K562 (cell line): ENCODE results near the gene IGIP. TPM values are rescaled to one million over a fixed set of nuclear protein-coding genes. Genes with fewer than 3 reads are reported as not detected.
A peak's percentile ranks its signal among the peaks of the same experiment; 100 is the strongest.

Experiments used
- ATAC-seq: fragments of 200-7000 bp; cut with Tn5 transposase; 3 replicates; pipeline ENCODE4 v1.9.1; 2020; ENCODE audit warnings: moderate library complexity
- BruUV-seq: library from RNA; stranded (reverse); fragments of 400-500 nt; replicated peaks from 2 replicates; lab custom pipeline; 2021; lab: Mats Ljungman, UMichigan
- CTCF ChIA-PET: fragments of 300-600 bp; formaldehyde crosslinking; extraction: SDS; loops from one replicate; lab custom pipeline; 2021; ENCODE audit warnings: low intra/inter-chr PET ratio; lab: Yijun Ruan, JAX
- POLR2A ChIA-PET: fragments of 300-600, 350-650 bp; sonication (Branson Sonifier 250); formaldehyde crosslinking; extraction: SDS; loops from one replicate; lab custom pipeline; 2021; ENCODE audit warnings: antibody characterized with exemption, inconsistent platforms; lab: Yijun Ruan, JAX
- DNase-seq, 4 experiments: peaks; one replicate each; pipeline versions ENCODE4 v3.0.0 to v3.0.0-alpha.2; 2011 to 2018; ENCODE audit warnings: low spot score in 3 of 4, mixed read lengths in 3 of 4; ENCODE audit errors: extremely low read depth in 1 of 4
- FAIRE-seq: peaks from 2 replicates; lab custom pipeline; 2011; peaks lifted over from hg19 to GRCh38; lab: Jason Lieb, UNC
- H2AFZ ChIP-seq: 2 replicates; pipeline ENCODE4 v1.6.0; 2011; ENCODE audit warnings: low read depth, low read length, control low read depth, inconsistent platforms
- H3K27ac ChIP-seq: fragments of 200-600 bp; 3 replicates; pipeline ENCODE4 v1.8.0; 2011; ENCODE audit warnings: low read depth, mild to moderate bottlenecking, control low read depth, inconsistent platforms, low read length, moderate library complexity, mixed read lengths; ENCODE audit errors: extremely low read depth
- H3K27me3 ChIP-seq, 2 experiments: fragments of 300-600 bp in 1 of 2; 2 replicates in 1 of 2; 3 replicates in 1 of 2; pipeline versions ENCODE4 v1.6.0 to v1.8.0; 2011; ENCODE audit warnings: inconsistent platforms in 2 of 2, low read length in 2 of 2, mild to moderate bottlenecking in 1 of 2, mixed read lengths in 1 of 2, moderate library complexity in 1 of 2; ENCODE audit not compliant: control insufficient read depth in 2 of 2, insufficient read depth in 2 of 2
- H3K36me3 ChIP-seq: fragments of 300-600 bp; 3 replicates; pipeline ENCODE4 v1.8.0; 2011; ENCODE audit warnings: mild to moderate bottlenecking, low read length, inconsistent platforms; ENCODE audit not compliant: control insufficient read depth, insufficient read depth
- H3K4me1 ChIP-seq, 2 experiments: fragments of 200-600 bp in 1 of 2; replicated peaks in 1 of 2; 2 replicates in 1 of 2; 3 replicates in 1 of 2; pipeline versions ENCODE4 v1.5.1 to v1.8.0; 2011; ENCODE audit warnings: inconsistent platforms in 2 of 2, low read length in 2 of 2, mild to moderate bottlenecking in 1 of 2, mixed read lengths in 1 of 2, moderate library complexity in 1 of 2; ENCODE audit not compliant: control insufficient read depth in 2 of 2, insufficient read depth in 2 of 2
- H3K4me2 ChIP-seq: 2 replicates; pipeline ENCODE4 v1.6.1; 2011; ENCODE audit warnings: low read length, control low read depth, inconsistent platforms, mixed read lengths; ENCODE audit not compliant: insufficient read depth
- H3K4me3 ChIP-seq: fragments of 200-600 bp; sonication (generic), shearing (Covaris generic); 2 replicates; pipeline ENCODE4 v1.5.1; 2016; ENCODE audit warnings: control low read depth, inconsistent platforms
- H3K79me2 ChIP-seq: fragments of 200-600 bp; 3 replicates; pipeline ENCODE4 v1.8.0; 2011; ENCODE audit warnings: low read length, inconsistent platforms; ENCODE audit not compliant: control insufficient read depth, insufficient read depth
- H3K9ac ChIP-seq, 2 experiments: 2 replicates each; pipeline versions ENCODE4 v1.6.0 to v1.6.1; 2011; ENCODE audit warnings: low read depth in 2 of 2, low read length in 2 of 2, control low read depth in 1 of 2, inconsistent platforms in 1 of 2, mild to moderate bottlenecking in 1 of 2, mixed read lengths in 1 of 2; ENCODE audit not compliant: insufficient read depth in 1 of 2
- H3K9me1 ChIP-seq: one replicate; pipeline ENCODE4 v1.6.0; 2011; ENCODE audit warnings: inconsistent platforms, mild to moderate bottlenecking, low read length, moderate library complexity; ENCODE audit not compliant: control insufficient read depth, insufficient read depth
- H3K9me3 ChIP-seq: replicated peaks from 2 replicates; pipeline ENCODE4 v1.5.1; 2011; ENCODE audit warnings: low read depth, low read length, inconsistent platforms; ENCODE audit not compliant: control insufficient read depth, insufficient read depth
- H4K20me1 ChIP-seq: replicated peaks from 2 replicates; pipeline ENCODE4 v1.6.1; 2011; ENCODE audit warnings: low read length, inconsistent platforms, mixed read lengths; ENCODE audit not compliant: control insufficient read depth, insufficient read depth
- CHD1 ChIP-seq: fragments of 200-600 bp; sonication (generic); IDR thresholded peaks from one replicate; pipeline ENCODE4 v1.6.1; 2012; ENCODE audit warnings: mild to moderate bottlenecking, moderate library complexity, low read length, inconsistent platforms
- EP400 ChIP-seq: fragments of 450-650 bp; IDR thresholded peaks from 2 replicates; pipeline ENCODE4 v1.6.1; 2017; ENCODE audit warnings: antibody characterized with exemption, mild to moderate bottlenecking, moderate library complexity
- FOSL1 ChIP-seq: fragments of 200-800 bp; sonication (Bioruptor generic); conservative IDR thresholded peaks from 2 replicates; pipeline ENCODE4 v1.6.1; 2016; ENCODE audit warnings: missing genetic modification characterization, missing compliant biosample characterization
- GABPB2 ChIP-seq: fragments of 250-450 bp; sonication (Bioruptor Pico); conservative IDR thresholded peaks from 2 replicates; pipeline ENCODE4 v1.5.1; 2021; ENCODE audit warnings: mild to moderate bottlenecking
- LARP7 ChIP-seq: fragments of 450-650 bp; IDR thresholded peaks from 2 replicates; pipeline ENCODE4 v1.6.1; 2016
- MCM7 ChIP-seq, 2 experiments: fragments of 450-650 bp; IDR thresholded peaks; 2 replicates each; pipeline ENCODE4 v1.6.1; 2016 to 2018
- NFRKB ChIP-seq: fragments of 450-650 bp; IDR thresholded peaks from 2 replicates; pipeline ENCODE4 v1.6.1; 2016; ENCODE audit warnings: low read depth
- POLR2A ChIP-seq: fragments of 450-650 bp; conservative IDR thresholded peaks from 2 replicates; pipeline ENCODE4 v1.6.1; 2016
- PRPF4 ChIP-seq: fragments of 200-400 bp; formaldehyde crosslinking; IDR thresholded peaks from one replicate; pipeline ENCODE4 v1.6.1; 2017; ENCODE audit warnings: low read length, low read depth, mild to moderate bottlenecking; ENCODE audit not compliant: insufficient read depth, poor library complexity, severe bottlenecking
- SMARCA5 ChIP-seq: fragments of 450-650 bp; IDR thresholded peaks from 2 replicates; pipeline ENCODE4 v1.6.1; 2016
- SPI1 ChIP-seq: IDR thresholded peaks from 2 replicates; pipeline ENCODE4 v1.6.1; 2011; ENCODE audit warnings: low read depth, low read length, control low read depth, borderline replicate concordance
- TBP ChIP-seq: optimal IDR thresholded peaks from 2 replicates; pipeline ENCODE3; 2011; ENCODE audit warnings: low read depth, low read length, improper control_type of control experiment
- TCF3 ChIP-seq: sonication (generic); formaldehyde crosslinking; IDR thresholded peaks from 2 replicates; pipeline ENCODE4 v1.4.0; 2020; ENCODE audit warnings: mild to moderate bottlenecking, missing genetic modification reagents
- TCF7 ChIP-seq: sonication (generic); IDR thresholded peaks from 2 replicates; pipeline ENCODE4 v1.6.1; 2016; ENCODE audit warnings: antibody characterized with exemption, borderline replicate concordance
- ZNF431 ChIP-seq: sonication (generic); formaldehyde crosslinking; IDR thresholded peaks from 2 replicates; pipeline ENCODE4 v1.8.0; 2022; ENCODE audit warnings: mild to moderate bottlenecking, missing genetic modification reagents
- ZNF644 ChIP-seq: fragments of 200-800 bp; sonication (Bioruptor generic); IDR thresholded peaks from 2 replicates; pipeline ENCODE4 v1.6.1; 2016; ENCODE audit warnings: low read depth, missing genetic modification characterization, missing compliant biosample characterization
- WGBS: fragments of 100-300 bp; shearing (Covaris generic); methylation state at CpG from one replicate; pipeline ENCODE4 v1.1.6; 2016; ENCODE audit warnings: low coverage, mixed read lengths; ENCODE audit not compliant: insufficient coverage; ENCODE audit errors: missing lambda C conversion rate; 5-methylcytosine and 5-hydroxymethylcytosine counted together
- in situ Hi-C: fragments of 300-500 bp; cut with MboI; formaldehyde crosslinking; loops from 4 replicates; pipeline ENCODE4 v1.15.0; 2018; ENCODE audit warnings: inconsistent platforms, mixed read lengths
- intact Hi-C: fragments of 100-400 bp; cut with micrococcal nuclease; formaldehyde crosslinking; loops from 2 replicates; pipeline ENCODE4 v1.14.2; 2022
- polyA plus RNA-seq, 8 experiments: library from polyadenylated mRNA; depleted of rRNA in 4 of 8; stranded (reverse) in 5 of 8; unstranded in 3 of 8; fragments of >200 nt; fragmentation: Nextera tagmentation in 2 of 8; fragmentation: Illumina TruSeq in 1 of 8; extraction: Ambion mirVana in 2 of 8; extraction: Trizol in 1 of 8; gene quantifications; 2 replicates each; pipeline versions ENCODE4 v1.2.1 to v1.2.3, GENCODE V29; 2011 to 2014; ENCODE audit warnings: inconsistent platforms in 1 of 8, missing spikeins in 1 of 8
- total RNA-seq, 7 experiments: library from RNA; depleted of rRNA in 6 of 7; stranded (reverse); fragments of >200 nt in 6 of 7; fragmentation: Illumina TruSeq in 2 of 7; extraction: Trizol in 2 of 7; gene quantifications; 2 replicates each; pipeline versions ENCODE4 v1.2.1 to v1.2.3, GENCODE V29; 2011 to 2021; ENCODE audit warnings: low replicate concordance in 1 of 7
- TF ChIP-seq, protein P1 (sequence below): fragments of 250-450 bp; sonication (Bioruptor Pico); IDR thresholded peaks from 2 replicates; pipeline ENCODE4 v1.5.0; 2021; ENCODE audit warnings: mild to moderate bottlenecking, borderline replicate concordance
- TF ChIP-seq, protein P2 (sequence below): fragments of 250-450 bp; sonication (Bioruptor Pico); IDR thresholded peaks from 2 replicates; pipeline ENCODE4 v1.4.0; 2020

IGIP gene
- total and polyA plus RNA-seq, 9 of the 15 experiments (the other 6 are each of a cell fraction or from before 2014, with no cell fraction given) = 0.52 to 1.6 (median 1.2) TPM

DNA sequence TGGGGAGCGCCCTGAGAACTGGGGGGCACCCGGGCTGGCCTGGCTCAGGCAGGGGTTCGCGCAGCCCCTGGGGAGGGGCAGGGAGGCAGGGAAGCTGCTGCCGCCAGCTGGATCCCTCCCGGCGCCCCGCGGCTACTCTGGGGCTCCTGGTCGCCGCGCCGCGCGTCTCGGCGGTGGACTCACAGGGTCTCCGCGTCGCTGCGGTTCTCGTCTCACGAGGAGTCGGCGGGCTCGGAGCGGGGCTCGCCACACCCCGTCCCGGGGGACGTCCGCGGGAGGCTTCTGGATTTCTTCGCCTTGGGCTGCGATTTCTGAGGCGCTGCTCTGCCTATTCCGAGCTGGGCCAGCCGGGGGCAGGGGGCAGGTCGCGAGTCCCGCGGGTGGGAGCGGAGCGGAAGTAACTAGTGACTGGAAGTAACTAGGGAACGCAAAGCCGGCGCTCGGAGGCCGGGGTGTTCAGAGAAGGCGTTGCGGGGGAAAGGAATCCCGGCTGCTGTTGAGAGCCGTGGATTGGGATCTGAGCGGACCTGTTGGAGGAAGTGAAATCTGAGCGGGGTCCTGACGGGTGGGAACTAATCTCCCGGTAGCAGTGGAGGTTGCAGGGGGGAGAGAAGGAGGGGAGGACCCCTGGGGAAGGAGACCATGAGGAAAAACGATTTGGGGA is 49.8 kb downstream of the IGIP start (continued):
- TF ChIP-seq, protein P1, sequence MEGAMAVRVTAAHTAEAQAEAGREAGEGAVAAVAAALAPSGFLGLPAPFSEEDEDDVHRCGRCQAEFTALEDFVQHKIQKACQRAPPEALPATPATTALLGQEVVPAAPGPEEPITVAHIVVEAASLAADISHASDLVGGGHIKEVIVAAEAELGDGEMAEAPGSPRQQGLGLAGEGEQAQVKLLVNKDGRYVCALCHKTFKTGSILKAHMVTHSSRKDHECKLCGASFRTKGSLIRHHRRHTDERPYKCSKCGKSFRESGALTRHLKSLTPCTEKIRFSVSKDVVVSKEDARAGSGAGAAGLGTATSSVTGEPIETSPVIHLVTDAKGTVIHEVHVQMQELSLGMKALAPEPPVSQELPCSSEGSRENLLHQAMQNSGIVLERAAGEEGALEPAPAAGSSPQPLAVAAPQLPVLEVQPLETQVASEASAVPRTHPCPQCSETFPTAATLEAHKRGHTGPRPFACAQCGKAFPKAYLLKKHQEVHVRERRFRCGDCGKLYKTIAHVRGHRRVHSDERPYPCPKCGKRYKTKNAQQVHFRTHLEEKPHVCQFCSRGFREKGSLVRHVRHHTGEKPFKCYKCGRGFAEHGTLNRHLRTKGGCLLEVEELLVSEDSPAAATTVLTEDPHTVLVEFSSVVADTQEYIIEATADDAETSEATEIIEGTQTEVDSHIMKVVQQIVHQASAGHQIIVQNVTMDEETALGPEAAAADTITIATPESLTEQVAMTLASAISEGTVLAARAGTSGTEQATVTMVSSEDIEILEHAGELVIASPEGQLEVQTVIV = no peak

DNA sequence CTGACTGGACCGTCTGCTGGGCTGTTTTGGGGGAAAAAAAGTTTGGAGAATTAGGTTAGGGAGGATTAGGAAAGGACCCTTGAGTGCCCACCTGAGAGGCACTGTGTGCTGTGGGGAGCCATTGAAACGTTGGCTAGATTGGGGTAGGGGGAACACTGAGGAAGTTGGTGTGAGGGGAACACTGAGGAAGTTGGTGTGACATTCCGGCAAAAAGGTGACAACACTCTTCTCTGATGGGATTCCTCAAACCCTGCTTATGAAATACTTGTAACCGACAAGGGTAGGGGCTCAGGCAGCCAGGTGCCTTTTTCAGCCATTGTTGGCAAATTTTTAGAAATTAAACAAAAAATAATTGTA is 50.3 kb downstream of the IGIP start:
- Histone ChIP-seq H3K4me2 (peak overlapping the region; percentile 95), H3K36me3 (0 out of 3 replicates have a peak, but pooled peaks cover 4% of the 10 kb centered on the region), H3K4me1 (peaks cover 36 to 37% of the 10 kb centered on the region in 2 experiments), H2AFZ (peak overlapping the region; percentile 99), H3K9me3 (no peaks in the 10 kb centered on the region), H3K27ac (peak overlapping the region; percentile 88), H3K9ac (peak overlapping the region; percentile 74 to 95), H4K20me1 (no peaks in the 10 kb centered on the region), H3K9me1 (no peaks in the 10 kb centered on the region), H3K4me3 (peak overlapping the region; percentile 78), H3K27me3 (no peaks in the 10 kb centered on the region), H3K79me2 (peaks cover 60% of the 10 kb centered on the region)
- POLR2A ChIA-PET = interaction anchor here (0.6 to 3.4 kb wide), 4 partner anchors 10 to 54 kb away, joined by 3 to 18 read pairs (median 10); no protein-coding TSS in a partner anchor
- FAIRE-seq = peak; percentile 44
- peak; percentile 0; the same call in 2 of the 3 replicates for ATAC-seq
- intact Hi-C loops = loop anchor here (1.0 to 10.0 kb wide), 2 partner anchors 43 to 379 kb away; partner anchors contain the start of gene SRA1
- no TSS peak for BruUV-seq
- WGBS = 4% methylated on average over 4 of the region's 4 CpGs
- in situ Hi-C loops = no loop called here
- CTCF ChIA-PET = no interaction called here
- no peak for DNase-seq
- no peak for TF ChIP-seq PRPF4
- peak; percentile 33; the same call in 1 of the 2 replicates for TF ChIP-seq EP400
- TF ChIP-seq NFRKB = 0 out of 2 replicates have a peak, but pooled peaks have one; percentile 14
- 0 out of 2 replicates have a peak, but pooled peaks have one; percentile 9 for TF ChIP-seq SMARCA5
- TF ChIP-seq ZNF644 = no peak
- TF ChIP-seq CHD1 = peak; percentile 3
- TF ChIP-seq MCM7 (IDR thresholded peaks at IDR 0.05) = 0 out of 4 replicates have a peak, but pooled peaks of 1 of the 2 experiments have one; percentile 59
- 0 out of 2 replicates have a peak, but pooled peaks have one; percentile 5 for TF ChIP-seq TCF3 (CRISPR knock-in tag)
- no peak for TF ChIP-seq GABPB2
- peak; percentile 46; the same call in 1 of the 2 replicates for TF ChIP-seq SPI1
- TF ChIP-seq TCF7 = no peak
- no peak for TF ChIP-seq ZNF431 (CRISPR knock-in tag)
- TF ChIP-seq LARP7 = 0 out of 2 replicates have a peak, but pooled peaks have one; percentile 24
- TF ChIP-seq TBP = peak; percentile 7
- peak; percentile 2 for TF ChIP-seq POLR2A
- TF ChIP-seq, protein P2, sequence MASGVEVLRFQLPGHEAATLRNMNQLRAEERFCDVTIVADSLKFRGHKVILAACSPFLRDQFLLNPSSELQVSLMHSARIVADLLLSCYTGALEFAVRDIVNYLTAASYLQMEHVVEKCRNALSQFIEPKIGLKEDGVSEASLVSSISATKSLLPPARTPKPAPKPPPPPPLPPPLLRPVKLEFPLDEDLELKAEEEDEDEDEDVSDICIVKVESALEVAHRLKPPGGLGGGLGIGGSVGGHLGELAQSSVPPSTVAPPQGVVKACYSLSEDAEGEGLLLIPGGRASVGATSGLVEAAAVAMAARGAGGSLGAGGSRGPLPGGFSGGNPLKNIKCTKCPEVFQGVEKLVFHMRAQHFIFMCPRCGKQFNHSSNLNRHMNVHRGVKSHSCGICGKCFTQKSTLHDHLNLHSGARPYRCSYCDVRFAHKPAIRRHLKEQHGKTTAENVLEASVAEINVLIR (CRISPR knock-in tag) = no peak
- 0 out of 2 replicates have a peak, but pooled peaks have one; percentile 12 for TF ChIP-seq FOSL1 (tag)
